Mesothelial cell of epicardium (in vitro differentiated cells): ENCODE results near the gene DCST2. TPM values are rescaled to one million over a fixed set of nuclear protein-coding genes. Genes with fewer than 3 reads are reported as not detected.

Source experiments
- DNase-seq, 2 experiments: peaks; one replicate each; pipeline ENCODE4 v3.0.0; 2021; ENCODE audit warnings: low spot score in 2 of 2; ENCODE audit not compliant: unreplicated experiment in 2 of 2
- H3K27ac Mint-ChIP-seq: 2 replicates; pipeline ENCODE4 v1.8.0; 2021; ENCODE audit warnings: mixed read lengths
- H3K27me3 Mint-ChIP-seq: 2 replicates; pipeline ENCODE4 v1.8.0; 2021; ENCODE audit warnings: low read depth, mixed read lengths
- H3K36me3 Mint-ChIP-seq: 2 replicates; pipeline ENCODE4 v1.8.0; 2021; ENCODE audit warnings: mixed read lengths
- H3K4me1 Mint-ChIP-seq: 2 replicates; pipeline ENCODE4 v1.8.0; 2021; ENCODE audit warnings: mixed read lengths
- H3K4me3 Mint-ChIP-seq: 2 replicates; pipeline ENCODE4 v1.8.0; 2021; ENCODE audit warnings: mild to moderate bottlenecking, moderate library complexity, mixed read lengths
- H3K9me3 Mint-ChIP-seq: 2 replicates; pipeline ENCODE4 v1.8.0; 2021; ENCODE audit warnings: mixed read lengths
- CTCF ChIP-seq: fragments of 200-600 bp; sonication (generic); IDR thresholded peaks from one replicate; pipeline ENCODE4 v1.5.0; 2021; ENCODE audit warnings: antibody characterized with exemption; ENCODE audit not compliant: unreplicated experiment
- total RNA-seq: library from RNA; stranded (reverse); gene quantifications from 3 replicates; pipeline ENCODE4 v1.2.1, GENCODE V29; 2021

DCST2 gene
- total RNA-seq, 1 donor from 2014 or later, result 1.8 TPM

- Mint-ChIP-seq H3K4me3 (peak overlapping the region; percentile 81), H3K27me3 (peaks cover 43% of the 10 kb centered on the region), H3K4me1 (peaks cover 43% of the 10 kb centered on the region), H3K27ac (peak overlapping the region; percentile 14), H3K36me3 (no peaks in the 10 kb centered on the region), H3K9me3 (no peaks in the 10 kb centered on the region)
- no peak for DNase-seq
- TF ChIP-seq CTCF, result no peak
These were observed 46.1 kb upstream of the DCST2 start for GRCh38 chr1:155079487-155080311.

- Mint-ChIP-seq H3K4me3 (peak overlapping the region; percentile 81), H3K27ac (peak overlapping the region; percentile 14), H3K9me3 (no peaks in the 10 kb centered on the region), H3K4me1 (peaks cover 38% of the 10 kb centered on the region), H3K27me3 (peaks cover 43% of the 10 kb centered on the region), H3K36me3 (no peaks in the 10 kb centered on the region)
- no peak for DNase-seq
- TF ChIP-seq CTCF, result no peak
These were observed 45.6 kb upstream of the DCST2 start for GRCh38 chr1:155079210-155079486.

- peaks cover 33% of the 10 kb centered on the region for H3K4me1 Mint-ChIP-seq
- TF ChIP-seq CTCF, result no peak
- H3K4me3 Mint-ChIP-seq, result peak within 1 kb of the TSS; percentile 81
- H3K36me3 Mint-ChIP-seq, result no peaks in the 10 kb centered on the region
- H3K9me3 Mint-ChIP-seq, result no peaks in the 10 kb centered on the region
- peak; percentile 80 to 89 for DNase-seq
- H3K27me3 Mint-ChIP-seq, result peaks cover 40% of the 10 kb centered on the region
- H3K27ac Mint-ChIP-seq, result peak within 1 kb of the TSS; percentile 14
These were observed 45.1 kb upstream of the DCST2 start, which contains the start of gene EFNA3 for GRCh38 chr1:155078469-155079209. EFNA3 (plus strand) TSS chr1:155078837; CDS start chr1:155078942, 105 bp downstream.

GRCh38 chr1:155077758-155078445, 44.3 kb upstream of the DCST2 start:
- no peaks in the 10 kb centered on the region for H3K36me3 Mint-ChIP-seq
- H3K27me3 Mint-ChIP-seq, result peaks cover 39% of the 10 kb centered on the region
- H3K9me3 Mint-ChIP-seq, result no peaks in the 10 kb centered on the region
- no peak overlapping the region for H3K27ac Mint-ChIP-seq
- no peak for DNase-seq
- TF ChIP-seq CTCF, result no peak
- peaks cover 30% of the 10 kb centered on the region for H3K4me1 Mint-ChIP-seq
- peak overlapping the region; percentile 81 for H3K4me3 Mint-ChIP-seq

- H3K27me3 Mint-ChIP-seq, result peaks cover 40% of the 10 kb centered on the region
- no peaks in the 10 kb centered on the region for H3K9me3 Mint-ChIP-seq
- no peak for TF ChIP-seq CTCF
- no peaks in the 10 kb centered on the region for H3K36me3 Mint-ChIP-seq
- peak overlapping the region; percentile 44 for H3K4me3 Mint-ChIP-seq
- H3K27ac Mint-ChIP-seq, result no peak overlapping the region
- H3K4me1 Mint-ChIP-seq, result peaks cover 25% of the 10 kb centered on the region
- DNase-seq, result no peak
These were observed 43.8 kb upstream of the DCST2 start for GRCh38 chr1:155077346-155077745.
